GM12875 (cell line): ENCODE data around the gene SDCCAG8.

ENCODE experiments used
- H3K4me3 ChIP-seq: one replicate; pipeline ENCODE4 v1.5.1; 2011; ENCODE audit warnings: low read depth, low read length, control low read depth
- TF ChIP-seq, protein P1 (sequence below): IDR thresholded peaks from 2 replicates; pipeline ENCODE4 v1.5.1; 2011; ENCODE audit warnings: low read depth, mild to moderate bottlenecking, control low read depth, inconsistent platforms, low read length, moderate library complexity, borderline replicate concordance; ENCODE audit not compliant: insufficient read depth

The SDCCAG8 gene

DNA sequence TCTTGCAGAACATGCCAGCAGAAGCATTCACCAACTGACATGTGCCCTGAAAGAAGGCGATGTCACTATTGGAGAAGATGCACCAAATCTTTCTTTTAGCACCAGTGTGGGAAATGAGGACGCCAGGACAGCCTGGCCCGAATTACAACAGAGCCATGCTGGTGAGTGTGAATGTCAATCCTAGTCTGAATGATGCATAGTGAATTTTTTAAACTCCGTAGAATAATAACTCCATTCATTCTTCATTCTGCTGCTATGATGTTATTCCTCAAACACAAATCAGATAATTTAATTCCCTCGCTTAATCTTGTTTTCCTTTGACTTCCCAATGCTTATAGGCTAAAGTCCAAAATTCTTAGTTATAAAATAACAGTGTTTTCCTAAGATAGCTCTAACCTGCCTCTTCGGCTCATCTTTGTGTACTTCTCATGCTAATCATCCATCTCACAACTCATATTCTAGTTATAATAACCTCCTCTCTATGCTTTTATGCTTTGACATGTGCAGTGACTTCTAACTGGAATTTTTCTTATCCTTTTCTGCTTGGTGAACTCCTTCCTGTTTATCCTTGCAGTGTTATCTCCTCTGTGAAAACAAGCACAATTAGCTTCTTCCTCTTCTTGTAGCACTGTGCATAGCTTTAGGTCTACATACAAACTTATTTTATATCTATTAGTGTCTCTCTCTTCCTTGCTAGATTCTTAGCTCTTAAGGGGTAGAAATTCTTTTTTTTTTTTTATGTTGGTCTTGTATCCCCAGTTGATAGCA, 14.4 kb downstream of the SDCCAG8 start:
- no peak overlapping the region for H3K4me3 ChIP-seq
- TF ChIP-seq, protein P1, sequence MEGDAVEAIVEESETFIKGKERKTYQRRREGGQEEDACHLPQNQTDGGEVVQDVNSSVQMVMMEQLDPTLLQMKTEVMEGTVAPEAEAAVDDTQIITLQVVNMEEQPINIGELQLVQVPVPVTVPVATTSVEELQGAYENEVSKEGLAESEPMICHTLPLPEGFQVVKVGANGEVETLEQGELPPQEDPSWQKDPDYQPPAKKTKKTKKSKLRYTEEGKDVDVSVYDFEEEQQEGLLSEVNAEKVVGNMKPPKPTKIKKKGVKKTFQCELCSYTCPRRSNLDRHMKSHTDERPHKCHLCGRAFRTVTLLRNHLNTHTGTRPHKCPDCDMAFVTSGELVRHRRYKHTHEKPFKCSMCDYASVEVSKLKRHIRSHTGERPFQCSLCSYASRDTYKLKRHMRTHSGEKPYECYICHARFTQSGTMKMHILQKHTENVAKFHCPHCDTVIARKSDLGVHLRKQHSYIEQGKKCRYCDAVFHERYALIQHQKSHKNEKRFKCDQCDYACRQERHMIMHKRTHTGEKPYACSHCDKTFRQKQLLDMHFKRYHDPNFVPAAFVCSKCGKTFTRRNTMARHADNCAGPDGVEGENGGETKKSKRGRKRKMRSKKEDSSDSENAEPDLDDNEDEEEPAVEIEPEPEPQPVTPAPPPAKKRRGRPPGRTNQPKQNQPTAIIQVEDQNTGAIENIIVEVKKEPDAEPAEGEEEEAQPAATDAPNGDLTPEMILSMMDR: no peak

DNA sequence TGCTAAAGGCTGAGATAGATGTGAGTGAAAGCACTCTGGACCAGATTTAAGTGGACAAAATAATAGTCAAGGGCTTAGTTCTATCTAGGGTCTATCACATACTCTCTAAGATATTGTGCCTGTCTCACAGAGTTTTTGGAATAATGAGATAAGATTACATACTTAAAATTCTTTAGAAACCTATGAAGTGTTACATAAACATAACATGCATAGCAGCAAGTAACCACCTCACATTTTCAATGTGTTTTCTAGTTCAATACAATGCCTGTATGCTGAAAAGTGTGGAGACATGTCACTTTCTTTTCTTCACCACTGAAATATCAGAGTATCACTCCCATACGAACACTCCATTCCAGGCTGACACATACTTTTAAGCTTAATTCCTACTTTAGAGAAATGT, 16.2 kb downstream of the SDCCAG8 start:
- no peak overlapping the region for H3K4me3 ChIP-seq
- TF ChIP-seq, protein P1: no peak

DNA sequence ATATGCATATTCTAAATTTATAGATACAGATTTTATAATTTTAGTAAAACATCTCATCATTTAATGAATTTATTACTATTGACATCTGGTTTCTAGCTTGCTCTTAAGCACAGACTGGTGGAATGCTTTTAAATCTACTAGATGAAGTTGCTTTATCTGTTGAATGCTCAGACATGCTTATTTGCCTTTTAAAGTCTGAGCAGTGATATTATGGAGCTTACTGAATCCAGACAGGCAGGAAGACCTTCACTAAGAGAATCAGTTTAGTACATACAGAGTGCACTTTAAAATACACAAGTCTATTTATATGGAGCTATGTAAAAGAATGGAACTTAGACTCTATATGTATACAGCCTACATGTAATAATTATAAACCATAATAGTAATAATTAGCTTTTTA, 16.6 kb downstream of the SDCCAG8 start:
- TF ChIP-seq, protein P1: no peak
- H3K4me3 ChIP-seq: no peak overlapping the region

DNA sequence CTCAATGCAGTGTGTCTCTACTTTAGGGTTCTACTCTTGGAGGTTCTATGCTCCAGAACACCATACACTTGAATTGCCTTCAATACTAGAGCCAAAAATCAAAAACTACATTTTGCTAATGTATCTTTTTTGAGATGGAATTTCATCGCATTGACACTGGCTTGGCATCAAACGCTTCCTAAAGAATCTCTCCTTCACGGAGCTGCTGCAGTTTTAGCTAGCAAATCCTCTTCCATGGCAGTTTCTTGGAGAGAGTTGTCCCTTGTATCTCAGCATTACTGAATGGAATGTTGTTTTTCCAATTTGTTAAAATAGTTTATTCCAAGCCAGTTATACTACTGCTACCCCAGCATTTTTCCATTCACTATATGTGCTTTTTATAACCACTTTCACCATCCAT, 17.7 kb downstream of the SDCCAG8 start:
- TF ChIP-seq, protein P1: no peak
- H3K4me3 ChIP-seq: no peak overlapping the region

DNA sequence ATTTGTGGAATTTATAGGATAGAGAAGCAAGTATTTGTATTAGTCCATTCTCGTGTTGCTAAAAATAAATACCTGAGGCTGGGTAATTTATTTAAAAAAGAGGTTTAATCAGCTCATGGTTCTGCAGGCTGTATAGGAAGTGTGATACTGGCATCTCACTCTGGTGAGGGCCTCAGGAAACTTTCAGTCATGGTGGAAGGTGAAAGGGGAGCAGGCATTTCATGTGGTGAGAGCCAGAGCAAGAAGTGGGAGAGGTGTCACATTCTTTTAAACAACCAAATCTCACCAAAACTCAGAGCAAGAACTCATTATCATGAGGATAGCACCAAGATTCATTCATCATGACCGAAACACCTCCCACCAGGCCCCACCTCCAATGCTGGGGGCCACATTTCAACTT, 18.1 kb downstream of the SDCCAG8 start:
- TF ChIP-seq, protein P1: no peak

DNA sequence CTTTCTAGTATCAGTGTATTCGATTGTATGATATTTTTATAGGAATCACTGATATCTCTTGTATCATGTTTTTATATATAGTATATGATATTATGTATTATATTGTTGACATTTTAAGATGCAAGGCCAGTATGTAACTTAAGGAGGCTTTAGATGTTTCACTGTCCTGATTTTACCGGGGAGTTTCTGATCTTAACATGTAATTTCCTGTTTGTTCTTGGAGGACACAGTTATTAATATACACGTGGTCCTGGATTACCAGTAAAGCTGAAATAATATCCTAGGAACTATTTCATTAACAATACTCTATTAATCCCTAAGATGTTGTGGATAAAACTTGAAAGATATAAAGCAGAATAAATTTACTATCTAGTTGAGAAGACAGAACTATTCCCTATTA, 19.5 kb downstream of the SDCCAG8 start:
- TF ChIP-seq, protein P1: no peak

More for the DNA sequence above, 18.1 kb downstream of the SDCCAG8 start:
- H3K4me3 ChIP-seq: no peak overlapping the region

DNA sequence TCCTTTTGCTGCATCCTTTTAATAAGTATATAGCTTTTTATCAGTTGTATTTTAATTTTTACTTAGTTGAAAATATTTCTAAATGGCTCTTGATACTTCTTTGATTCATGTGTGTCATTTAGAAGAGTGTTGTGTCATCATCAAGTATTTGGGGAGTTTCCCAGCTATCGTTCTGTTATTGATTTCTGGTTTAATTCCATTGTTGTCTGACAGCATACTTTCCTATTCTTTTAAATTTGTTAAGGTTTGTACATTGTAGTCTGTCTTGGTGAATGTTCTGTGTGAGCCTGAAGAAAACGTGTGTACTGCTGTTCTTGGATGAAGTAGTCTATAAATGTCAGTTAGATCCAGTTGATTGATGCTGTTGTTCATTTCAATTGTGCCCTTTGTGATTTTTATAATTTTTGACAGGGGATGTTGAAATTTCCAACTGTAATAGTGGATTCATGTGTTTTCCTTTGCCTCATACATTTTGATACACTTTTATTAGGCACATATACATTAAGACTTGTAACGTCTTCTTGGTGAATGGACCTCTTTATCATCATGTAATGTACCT, 24.8 kb downstream of the SDCCAG8 start:
- H3K4me3 ChIP-seq: no peak overlapping the region
- TF ChIP-seq, protein P1: no peak

More for the DNA sequence above, 19.5 kb downstream of the SDCCAG8 start:
- no peak overlapping the region for H3K4me3 ChIP-seq
